Liver (tissue), 9 donors: Measurements from ENCODE around the gene CCNC. TPM values are rescaled to one million over a fixed set of nuclear protein-coding genes. Genes with fewer than 3 reads are reported as not detected.

Source experiments
- DNase-seq: peaks from one replicate; pipeline ENCODE4 v3.0.0-alpha.2; 2017; ENCODE audit warnings: low spot score
- H3K27ac ChIP-seq, 2 donors: one replicate each; pipeline ENCODE4 v1.7.0; 2013; ENCODE audit warnings: inconsistent platforms in 2 of 2, low read length in 2 of 2, control low read depth in 1 of 2, low read depth in 1 of 2, mild to moderate bottlenecking in 1 of 2
- H3K27me3 ChIP-seq, 4 donors: one replicate each; pipeline versions ENCODE4 v1.6.1 to v1.7.0; 2013; ENCODE audit warnings: low read length in 3 of 4, inconsistent platforms in 1 of 4, mild to moderate bottlenecking in 1 of 4, moderate library complexity in 1 of 4; ENCODE audit not compliant: control insufficient read depth in 4 of 4, insufficient read depth in 4 of 4
- H3K36me3 ChIP-seq, 4 donors: one replicate each; pipeline versions ENCODE4 v1.6.1 to v1.7.0; 2013; ENCODE audit warnings: low read length in 3 of 4, mild to moderate bottlenecking in 3 of 4, low read depth in 1 of 4, moderate library complexity in 1 of 4; ENCODE audit not compliant: control insufficient read depth in 4 of 4, insufficient read depth in 3 of 4
- H3K4me1 ChIP-seq, 4 donors: one replicate each; pipeline versions ENCODE4 v1.6.1 to v1.7.0; 2013; ENCODE audit warnings: low read length in 3 of 4, mild to moderate bottlenecking in 3 of 4, moderate library complexity in 1 of 4; ENCODE audit not compliant: control insufficient read depth in 4 of 4, insufficient read depth in 4 of 4
- H3K4me3 ChIP-seq, 3 donors: one replicate each; pipeline versions ENCODE4 v1.6.1 to v1.7.0; 2013; ENCODE audit warnings: low read length in 3 of 3, control low read depth in 1 of 3, low read depth in 1 of 3, mild to moderate bottlenecking in 1 of 3
- H3K9ac ChIP-seq, 2 donors: one replicate each; pipeline ENCODE4 v1.7.0; 2013; ENCODE audit warnings: low read length in 2 of 2, mild to moderate bottlenecking in 2 of 2, moderate library complexity in 2 of 2, control low read depth in 1 of 2, low read depth in 1 of 2
- H3K9me3 ChIP-seq, 4 donors: one replicate each; pipeline versions ENCODE4 v1.6.1 to v1.7.0; 2013; ENCODE audit warnings: low read length in 3 of 4; ENCODE audit not compliant: control insufficient read depth in 4 of 4
- ATF3 ChIP-seq: IDR thresholded peaks from 2 replicates; pipeline ENCODE4 v1.6.1; 2016; ENCODE audit warnings: antibody characterized with exemption
- CTCF ChIP-seq: fragments of 150-350 bp; IDR thresholded peaks from 2 replicates; pipeline ENCODE4 v1.5.1; 2017; ENCODE audit warnings: improper control_type of control experiment, low read depth, low read length; ENCODE audit not compliant: missing input control
- EGR1 ChIP-seq, 2 donors: IDR thresholded peaks; 2 replicates each; pipeline ENCODE4 v1.6.1; 2016 to 2018; ENCODE audit warnings: antibody characterized with exemption in 2 of 2, low read depth in 2 of 2
- FOXA1 ChIP-seq: IDR thresholded peaks from 2 replicates; pipeline ENCODE4 v1.6.1; 2016; ENCODE audit warnings: antibody characterized with exemption
- FOXA2 ChIP-seq: IDR thresholded peaks from 2 replicates; pipeline ENCODE4 v1.6.1; 2016; ENCODE audit warnings: antibody characterized with exemption
- GABPA ChIP-seq, 2 donors: IDR thresholded peaks in 1 of 2; conservative IDR thresholded peaks in 1 of 2; 2 replicates each; pipeline ENCODE4 v1.6.1; 2016; ENCODE audit warnings: antibody characterized with exemption in 2 of 2, mild to moderate bottlenecking in 1 of 2, moderate library complexity in 1 of 2
- HNF4A ChIP-seq, 2 donors: conservative IDR thresholded peaks; 2 replicates each; pipeline ENCODE4 v1.6.1; 2016; ENCODE audit warnings: antibody characterized with exemption in 2 of 2, mild to moderate bottlenecking in 2 of 2
- HNF4G ChIP-seq: IDR thresholded peaks from 2 replicates; pipeline ENCODE4 v1.6.1; 2016; ENCODE audit warnings: antibody characterized with exemption
- JUND ChIP-seq, 2 donors: IDR thresholded peaks; 2 replicates each; pipeline ENCODE4 v1.6.1; 2016; ENCODE audit warnings: antibody characterized with exemption in 2 of 2
- MAX ChIP-seq: IDR thresholded peaks from 2 replicates; pipeline ENCODE4 v1.6.1; 2016; ENCODE audit warnings: antibody characterized with exemption
- NR2F2 ChIP-seq: IDR thresholded peaks from 2 replicates; pipeline ENCODE4 v1.6.1; 2016; ENCODE audit warnings: antibody characterized with exemption
- RAD21 ChIP-seq, 2 donors: IDR thresholded peaks; 2 replicates each; pipeline ENCODE4 v1.6.1; 2016; ENCODE audit warnings: antibody characterized with exemption in 2 of 2, mild to moderate bottlenecking in 2 of 2
- REST ChIP-seq: IDR thresholded peaks from 2 replicates; pipeline ENCODE4 v1.6.1; 2016; ENCODE audit warnings: antibody characterized with exemption, mild to moderate bottlenecking
- RXRA ChIP-seq, 2 donors: IDR thresholded peaks; 2 replicates each; pipeline ENCODE4 v1.6.1; 2017 to 2018; ENCODE audit warnings: antibody characterized with exemption in 2 of 2, mild to moderate bottlenecking in 1 of 2
- SP1 ChIP-seq: IDR thresholded peaks from 2 replicates; pipeline ENCODE4 v1.6.1; 2018; ENCODE audit warnings: antibody characterized with exemption, mild to moderate bottlenecking
- TAF1 ChIP-seq: conservative IDR thresholded peaks from 2 replicates; pipeline ENCODE4 v1.6.1; 2016; ENCODE audit warnings: antibody characterized with exemption, mild to moderate bottlenecking
- YY1 ChIP-seq: IDR thresholded peaks from 2 replicates; pipeline ENCODE4 v1.6.1; 2016; ENCODE audit warnings: antibody characterized with exemption, mild to moderate bottlenecking
- ZBTB33 ChIP-seq: IDR thresholded peaks from 2 replicates; pipeline ENCODE4 v1.6.1; 2016; ENCODE audit warnings: antibody characterized with exemption
- WGBS: extraction: QIAGEN DNeasy Blood & Tissue Kit; methylation state at CpG from one replicate; pipeline ENCODE4 v1.1.7; 2013; 5-methylcytosine and 5-hydroxymethylcytosine counted together
- polyA plus RNA-seq, 2 donors: library from polyadenylated mRNA; stranded (reverse) in 1 of 2; unstranded in 1 of 2; fragments of 200-250 nt in 1 of 2; fragments of >200 nt in 1 of 2; fragmentation: Nextera tagmentation in 1 of 2; extraction: Ambion mirVana in 1 of 2; gene quantifications; one replicate each; pipeline versions ENCODE4 v1.2.1 to v1.2.3, GENCODE V29; 2013 to 2015
- total RNA-seq, 2 donors: library from RNA; depleted of rRNA; stranded (reverse); fragments of >200 nt; gene quantifications; one replicate each; pipeline ENCODE4 v1.2.3, GENCODE V29; 2014
- donor health status: healthy.
- donor health status: healthy.
- donor health status: healthy.
- donor health status: healthy.
- donor health status: healthy.

Gene CCNC
- total and polyA plus RNA-seq, 4 donors: 32.9 to 80.7 (median 47.8) TPM

GRCh38 chr6:99522531-99522930 lies 45.9 kb downstream of the CCNC start:
- no peak for TF ChIP-seq RXRA (IDR thresholded peaks at IDR 0.05)
- no peak for DNase-seq
- Histone ChIP-seq H3K27me3 (no peaks in the 10 kb centered on the region), H3K9ac (no peak overlapping the region), H3K4me3 (no peak overlapping the region), H3K36me3 (peaks cover 0 to 2% (median 0%) of the 10 kb centered on the region in 4 donors), H3K4me1 (peaks cover 3% of the 10 kb centered on the region in 4 donors), H3K9me3 (no peaks in the 10 kb centered on the region), H3K27ac (no peak overlapping the region)
- WGBS: 91% methylated on average over 4 of the region's 4 CpGs

GRCh38 chr6:99521633-99522151 lies 46.8 kb downstream of the CCNC start:
- Histone ChIP-seq H3K9ac (peak overlapping the region; percentile 82 to 93), H3K4me3 (peak overlapping the region; percentile 68 to 100 (median 100)), H3K27me3 (no peaks in the 10 kb centered on the region), H3K27ac (peak overlapping the region; percentile 81 to 82), H3K9me3 (no peaks in the 10 kb centered on the region), H3K4me1 (peaks cover 3% of the 10 kb centered on the region in 4 donors), H3K36me3 (peaks cover 0 to 2% (median 0%) of the 10 kb centered on the region in 4 donors)
- WGBS: 48% methylated on average over 9 of the region's 9 CpGs
- DNase-seq: no peak
- TF ChIP-seq JUND (IDR thresholded peaks at IDR 0.05) (no peak), MAX (no peak), FOXA2 (no peak), REST (no peak), YY1 (no peak), HNF4A (conservative IDR thresholded peaks at IDR 0.05) (no peak), RAD21 (IDR thresholded peaks at IDR 0.05) (no peak), GABPA (IDR thresholded peaks at IDR 0.05 in 1 of 2, conservative IDR thresholded peaks at IDR 0.05 in 1 of 2) (no peak), HNF4G (no peak), CTCF (no peak), ZBTB33 (no peak), NR2F2 (no peak), RXRA (IDR thresholded peaks at IDR 0.05) (no peak), TAF1 (no peak), SP1 (no peak), FOXA1 (no peak), ATF3 (no peak), EGR1 (IDR thresholded peaks at IDR 0.05; ENCODE audit: low read depth in 2 of 2) (no peak)
